HG03108 (cell line): ENCODE data around the gene ADGRD2.
"Not testable (repeated sequence)": the region's sequence is repeated elsewhere in the genome, so short reads cannot be mapped to it uniquely, and the experiment has no call there.

Source experiments
- ATAC-seq: cut with Tn5 transposase; IDR thresholded peaks from one replicate; pipeline ENCODE4 v1.9.1; 2021; ENCODE audit warnings: moderate library complexity; ENCODE audit not compliant: unreplicated experiment

The ADGRD2 gene

GRCh38 chr9:124450241-124450924 lies at the start of gene ADGRD2:
Gene ADGRD2 (plus strand): TSS chr9:124450451. CDS start chr9:124451667, 1,216 bp downstream.
- ATAC-seq = no peak

GRCh38 chr9:124403246-124403645 lies 47.0 kb upstream of the ADGRD2 start:
- ATAC-seq = no peak

DNA sequence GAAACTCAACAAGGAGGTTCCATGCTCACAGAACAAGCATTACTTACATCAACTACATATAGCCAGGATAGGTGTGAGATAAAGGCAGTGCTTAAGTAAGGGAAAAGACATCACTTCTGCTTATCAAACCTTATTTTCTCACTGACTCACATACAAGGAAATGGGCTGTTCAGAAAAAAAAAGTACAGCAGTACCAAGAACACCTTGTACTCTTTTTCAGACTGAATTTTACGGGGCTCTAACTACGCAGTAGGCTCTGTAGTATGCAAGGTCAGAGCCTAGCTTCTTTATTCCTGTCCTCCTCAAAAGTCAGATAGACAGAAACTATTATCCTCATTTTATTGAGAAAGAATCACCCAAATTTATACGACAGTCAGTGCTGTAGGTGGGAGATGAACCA lies 40.8 kb upstream of the ADGRD2 start:
- no peak for ATAC-seq

GRCh38 chr9:124410321-124410913 lies 39.8 kb upstream of the ADGRD2 start:
- ATAC-seq = no peak

DNA sequence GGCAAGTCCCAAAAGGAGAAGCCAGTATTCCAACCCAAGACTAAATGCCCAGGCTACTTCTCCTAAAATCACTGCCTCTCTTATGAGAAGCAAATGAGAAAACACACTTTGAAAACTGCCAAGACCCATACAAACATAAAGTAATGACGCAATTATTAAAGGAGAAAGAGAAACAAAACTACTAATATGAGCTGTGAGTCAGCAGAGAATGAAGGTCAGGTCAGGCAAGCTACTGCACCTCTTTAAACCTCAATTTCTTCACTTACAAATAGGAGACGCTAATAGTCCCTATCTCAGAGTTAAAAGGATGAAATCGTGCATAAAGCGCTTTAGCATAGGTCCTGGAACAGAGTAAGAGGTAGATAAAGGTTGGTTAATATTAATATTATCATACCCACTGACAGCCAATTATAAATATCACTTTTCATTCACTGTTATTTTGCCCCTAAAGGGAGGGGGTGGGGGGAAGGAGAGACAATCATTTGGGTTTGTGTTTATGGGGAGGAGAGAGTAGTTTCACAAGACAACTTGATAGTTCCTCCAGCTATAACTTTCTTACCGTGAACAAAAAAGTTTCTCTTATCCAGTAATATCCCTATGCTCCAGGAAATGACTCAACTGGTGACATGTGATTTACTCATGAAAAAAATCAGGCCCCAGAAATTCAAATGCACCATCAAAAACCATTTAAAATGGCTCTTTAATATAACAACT lies 38.6 kb upstream of the ADGRD2 start:
- no peak for ATAC-seq

DNA sequence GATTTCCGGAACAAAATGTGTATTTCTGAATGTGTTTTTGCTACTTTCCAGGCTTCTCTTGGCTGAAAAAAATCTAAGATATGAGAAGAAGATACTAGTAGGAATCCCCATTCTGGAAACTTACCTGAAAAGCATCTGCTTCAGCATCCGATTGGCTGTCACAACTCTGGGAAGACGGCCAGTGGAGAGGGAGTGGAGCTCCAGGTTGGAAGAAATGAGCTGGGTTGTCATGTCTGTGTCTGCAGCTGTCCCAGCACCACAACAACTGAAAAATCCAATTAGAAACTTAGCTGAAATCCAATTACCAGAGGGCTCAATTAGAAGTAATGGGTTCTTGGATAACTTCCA lies 38.0 kb upstream of the ADGRD2 start:
- no peak for ATAC-seq

GRCh38 chr9:124414612-124415011 lies 35.6 kb upstream of the ADGRD2 start:
- no peak for ATAC-seq

DNA sequence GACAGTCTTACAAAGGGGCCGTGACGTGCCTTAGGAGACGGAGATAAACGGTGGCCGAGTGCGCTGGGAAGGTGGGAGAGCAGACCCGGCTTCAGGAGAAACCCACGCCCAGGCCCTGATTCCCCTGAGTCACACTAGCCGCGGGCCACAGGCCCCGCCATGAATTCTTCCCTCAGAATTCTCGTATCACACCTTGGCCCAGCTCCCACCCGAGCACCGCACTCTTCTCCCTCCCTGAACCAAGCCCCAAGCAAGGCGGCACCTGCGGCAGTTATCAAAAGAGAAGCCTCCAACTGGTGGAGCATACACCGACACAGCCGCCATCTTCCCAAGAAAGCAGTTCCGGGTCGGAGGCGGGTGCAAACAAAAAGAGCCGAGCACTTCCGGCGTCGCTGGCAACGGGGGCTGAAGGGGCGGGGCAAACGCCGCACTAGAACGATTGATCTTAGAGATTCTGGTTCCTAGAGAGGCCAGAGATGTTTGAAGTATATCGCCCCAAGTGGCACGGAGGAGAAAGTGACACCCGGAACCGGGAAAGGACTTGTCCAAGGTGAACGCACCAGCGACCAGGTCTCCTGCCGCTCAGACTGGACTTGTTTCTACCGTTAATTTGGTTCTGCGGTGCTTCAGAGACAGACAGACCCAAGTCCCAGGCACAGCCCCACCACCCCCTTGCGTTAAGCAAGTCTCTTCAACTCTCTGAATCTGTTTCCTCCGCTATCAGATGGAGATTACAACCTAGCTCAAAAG lies 35.0 kb upstream of the ADGRD2 start, which contains the start of gene PSMB7:
TSS of gene PSMB7 (minus strand) at position 341 of the 750 bp plus-strand sequence. CDS start at position 324, 17 bp downstream.
- peak; percentile 85 for ATAC-seq

DNA sequence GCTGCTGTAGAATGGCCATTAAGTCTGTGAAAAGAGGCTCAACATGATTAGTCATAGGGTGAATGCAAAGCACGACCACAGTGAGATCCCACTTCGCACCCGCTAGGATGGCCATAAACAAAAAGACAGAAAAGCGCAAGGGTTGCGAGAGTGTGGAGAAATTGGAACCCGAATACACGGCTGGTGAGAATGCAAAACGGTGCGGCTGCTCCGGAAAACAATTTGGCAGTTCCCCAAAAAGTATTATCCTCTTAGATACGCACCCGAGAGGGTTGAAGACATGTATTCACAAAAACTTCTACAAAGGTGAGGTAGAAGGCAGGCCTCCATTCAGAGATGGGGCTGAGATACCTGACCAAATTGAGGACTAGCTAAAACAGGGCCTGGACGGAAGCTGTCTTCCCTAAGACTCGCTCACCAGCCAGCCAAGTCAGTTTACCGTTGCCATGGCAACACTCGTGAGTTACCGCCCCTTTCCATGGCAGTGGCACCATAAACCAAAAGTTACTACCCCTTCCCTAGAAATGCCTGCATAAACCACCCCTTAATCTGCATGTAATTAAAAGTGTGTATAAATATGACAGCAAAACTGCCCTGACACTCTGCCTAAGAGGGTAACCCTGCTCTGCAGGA lies 34.3 kb upstream of the ADGRD2 start:
- ATAC-seq = no peak

DNA sequence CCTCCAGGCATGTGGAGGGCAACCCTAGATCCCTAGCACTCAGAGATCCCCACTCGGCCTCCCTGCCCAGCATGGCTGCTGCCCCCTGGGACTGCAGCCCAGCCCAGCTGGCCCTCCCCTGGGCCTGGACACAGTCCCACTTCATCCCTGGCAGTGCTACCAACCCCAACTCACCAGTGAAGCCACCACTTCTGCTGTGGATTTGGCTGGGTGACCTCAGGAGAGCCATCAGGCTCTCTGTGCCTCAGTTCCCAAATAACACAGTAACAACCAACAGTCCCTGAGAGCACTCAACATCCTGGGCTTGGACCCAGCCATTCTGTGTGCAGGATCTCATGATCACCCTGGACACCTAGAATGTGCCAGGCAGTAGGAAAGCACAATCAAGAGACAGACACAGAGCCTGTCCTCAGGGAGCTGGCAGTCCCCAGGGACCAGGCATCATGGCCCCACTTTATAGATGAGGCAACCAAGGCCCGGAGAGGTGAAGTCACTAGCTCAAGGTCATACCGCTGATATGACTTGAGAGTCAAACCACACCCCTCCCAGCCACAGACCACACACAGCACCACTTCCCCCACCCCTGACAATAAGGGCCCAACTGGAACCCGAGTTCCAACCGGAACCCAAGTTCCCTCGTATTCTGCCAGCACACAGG lies 30.3 kb upstream of the ADGRD2 start:
- no peak for ATAC-seq

- no peak for ATAC-seq
These were observed 29.2 kb upstream of the ADGRD2 start for GRCh38 chr9:124420991-124421543.

- ATAC-seq = no peak
These were observed 27.1 kb upstream of the ADGRD2 start for GRCh38 chr9:124423155-124423554.

- no peak for ATAC-seq
These were observed 26.7 kb upstream of the ADGRD2 start for GRCh38 chr9:124423591-124423990.

GRCh38 chr9:124425733-124426132 lies 24.5 kb upstream of the ADGRD2 start:
- not testable (repeated sequence) for ATAC-seq

- no peak for ATAC-seq
These were observed 23.9 kb upstream of the ADGRD2 start for GRCh38 chr9:124426361-124426760.

GRCh38 chr9:124427281-124427680 lies 23.0 kb upstream of the ADGRD2 start:
- no peak for ATAC-seq

- ATAC-seq = no peak
These were observed 21.3 kb upstream of the ADGRD2 start for GRCh38 chr9:124428751-124429529.

DNA sequence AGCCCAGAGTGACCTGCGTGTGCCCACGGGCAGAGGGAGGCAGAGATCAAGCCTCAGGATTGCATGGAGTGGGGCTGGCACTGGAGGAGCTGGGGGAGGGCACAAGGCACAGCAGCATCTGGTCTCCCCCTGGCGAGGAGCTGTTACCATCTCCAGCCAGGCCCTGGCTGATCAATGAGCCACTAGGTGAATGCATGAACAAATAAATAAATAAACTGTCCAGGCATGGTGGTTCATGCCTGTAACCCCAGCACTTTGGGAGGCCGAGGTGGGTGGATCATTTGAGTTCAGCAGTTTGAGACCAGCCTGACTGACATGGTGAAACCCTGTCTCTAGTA lies 20.8 kb upstream of the ADGRD2 start:
- no peak for ATAC-seq

DNA sequence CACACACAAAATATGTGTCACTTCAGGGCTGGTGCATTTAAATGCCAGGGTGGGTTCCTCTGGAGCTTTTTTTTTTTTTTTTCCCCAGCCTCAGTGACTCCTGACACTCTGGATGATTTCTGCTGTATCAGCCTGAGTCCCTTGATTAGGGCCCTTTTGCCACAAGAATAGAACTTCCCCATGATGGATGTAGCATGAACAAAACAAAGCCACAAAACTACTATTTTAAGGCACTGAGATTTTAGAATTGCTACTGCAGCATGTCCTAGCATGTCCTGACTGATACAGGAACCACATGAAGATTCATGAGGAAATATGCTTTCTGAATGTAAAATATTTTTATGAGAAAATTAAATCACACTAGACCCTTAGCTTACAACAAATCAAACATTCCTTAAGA lies 13.9 kb upstream of the ADGRD2 start:
- no peak for ATAC-seq
